ENCODE results near the gene SMAD2. TPM values are rescaled to one million over a fixed set of nuclear protein-coding genes. Genes with fewer than 3 reads are reported as not detected.

SMAD2 gene
- total RNA-seq, 4 donors from 2014 or later, result 38.1 to 67.7 (median 42.4) TPM

GRCh38 chr18:47870605-47871004 lies 59.9 kb downstream of the SMAD2 start:
- H3K36me3 ChIP-seq, result peaks cover 0 to 38% (median 0%) of the 10 kb centered on the region in 3 donors

GRCh38 chr18:47868744-47869143 lies 61.7 kb downstream of the SMAD2 start:
- no peak overlapping the region for H3K4me3 ChIP-seq
- peaks cover 0 to 19% (median 3%) of the 10 kb centered on the region in 3 donors for H3K4me1 ChIP-seq
- H3K36me3 ChIP-seq, result peaks cover 0 to 57% (median 0%) of the 10 kb centered on the region in 3 donors
- H3K27ac ChIP-seq, result no peak overlapping the region
- intact Hi-C loops (cut with DNase I), result no loop called here
- 45 to 46% methylated on average over 3 of the region's 3 CpGs for WGBS, 2 donors
- no peaks in the 10 kb centered on the region for H3K27me3 ChIP-seq
- no peaks in the 10 kb centered on the region for H3K9me3 ChIP-seq
- TF ChIP-seq CTCF (IDR thresholded peaks at IDR 0.05) (no peak), POLR2A (IDR thresholded peaks at IDR 0.05) (no peak)
- no peak for DNase-seq

More at GRCh38 chr18:47870605-47871004, 59.9 kb downstream of the SMAD2 start:
- no peak for DNase-seq
- TF ChIP-seq CTCF (IDR thresholded peaks at IDR 0.05), result no peak
- no peak for TF ChIP-seq POLR2A (IDR thresholded peaks at IDR 0.05)
- Histone ChIP-seq H3K4me3 (no peak overlapping the region), H3K9me3 (no peaks in the 10 kb centered on the region), H3K27ac (no peak overlapping the region), H3K4me1 (peaks cover 0 to 23% (median 3%) of the 10 kb centered on the region in 3 donors), H3K27me3 (no peaks in the 10 kb centered on the region)
- intact Hi-C loops (cut with DNase I), result no loop called here
- WGBS, 2 donors, result 30 to 31% methylated on average over 1 of the region's 1 CpG

GRCh38 chr18:47865183-47865582 lies 65.3 kb downstream of the SMAD2 start:
- H3K27ac ChIP-seq, result no peak overlapping the region
- H3K4me3 ChIP-seq, result no peak overlapping the region
- WGBS, 2 donors, result 91 to 94% methylated on average over 3 of the region's 3 CpGs
- H3K36me3 ChIP-seq, result peaks cover 0 to 79% (median 0%) of the 10 kb centered on the region in 3 donors
- intact Hi-C loops (cut with DNase I), result no loop called here
- no peaks in the 10 kb centered on the region for H3K27me3 ChIP-seq
- peaks cover 0 to under 1% (median 0%) of the 10 kb centered on the region in 3 donors for H3K4me1 ChIP-seq
- H3K9me3 ChIP-seq, result no peaks in the 10 kb centered on the region
- TF ChIP-seq CTCF (IDR thresholded peaks at IDR 0.05), result no peak
- TF ChIP-seq POLR2A (IDR thresholded peaks at IDR 0.05), result no peak
- no peak for DNase-seq

GRCh38 chr18:47863041-47863440 lies 67.4 kb downstream of the SMAD2 start:
- DNase-seq, result no peak
- no peaks in the 10 kb centered on the region for H3K4me1 ChIP-seq
- intact Hi-C loops (cut with DNase I), result no loop called here

GRCh38 chr18:47858607-47859006 lies 71.9 kb downstream of the SMAD2 start:
- 98% methylated on average over 3 of the region's 3 CpGs for WGBS, 2 donors
- Histone ChIP-seq H3K4me1 (no peaks in the 10 kb centered on the region), H3K27ac (no peak overlapping the region), H3K4me3 (no peak overlapping the region), H3K36me3 (peaks cover 0 to 78% (median 0%) of the 10 kb centered on the region in 3 donors), H3K27me3 (no peaks in the 10 kb centered on the region), H3K9me3 (peaks cover 0 to 28% (median 25%) of the 10 kb centered on the region in 3 donors)
- TF ChIP-seq CTCF (IDR thresholded peaks at IDR 0.05) (no peak), POLR2A (IDR thresholded peaks at IDR 0.05) (no peak)
- DNase-seq, result no peak
- intact Hi-C loops (cut with DNase I), result no loop called here

More at GRCh38 chr18:47863041-47863440, 67.4 kb downstream of the SMAD2 start:
- no peak overlapping the region for H3K27ac ChIP-seq
- no peak for TF ChIP-seq POLR2A (IDR thresholded peaks at IDR 0.05)
- TF ChIP-seq CTCF (IDR thresholded peaks at IDR 0.05), result no peak
- peaks cover 0 to 7% (median 7%) of the 10 kb centered on the region in 3 donors for H3K9me3 ChIP-seq
- H3K27me3 ChIP-seq, result no peaks in the 10 kb centered on the region
- H3K36me3 ChIP-seq, result peaks cover 0 to 87% (median 0%) of the 10 kb centered on the region in 3 donors
- no peak overlapping the region for H3K4me3 ChIP-seq

All from esophagus squamous epithelium (tissue), 5 donors.